Upper lobe of left lung (tissue), 6 donors: ENCODE measurements around the gene CYP46A1. TPM values are rescaled to one million over a fixed set of nuclear protein-coding genes. Genes with fewer than 3 reads are reported as not detected.

ENCODE experiments used
- ATAC-seq, 2 donors: fragments of 200-7000 bp; cut with Tn5 transposase; one replicate each; pipeline ENCODE4 v1.9.1; 2022; ENCODE audit warnings: mild to moderate bottlenecking in 2 of 2, moderate library complexity in 2 of 2; ENCODE audit not compliant: low FRiP score in 2 of 2
- DNase-seq, 2 donors: peaks; one replicate each; pipeline ENCODE4 v3.0.0-alpha.2; 2019 to 2020
- H3K27ac ChIP-seq, 4 donors: fragments of 200-600 bp; sonication (generic); one replicate each; pipeline ENCODE4 v1.5.1; 2016 to 2019
- H3K27me3 ChIP-seq, 4 donors: fragments of 200-600 bp; sonication (generic); one replicate each; pipeline ENCODE4 v1.5.1; 2017 to 2019
- H3K36me3 ChIP-seq, 4 donors: fragments of 200-600 bp; sonication (generic); one replicate each; pipeline ENCODE4 v1.5.1; 2016 to 2019
- H3K4me1 ChIP-seq, 4 donors: fragments of 200-600 bp; sonication (generic); one replicate each; pipeline ENCODE4 v1.5.1; 2018 to 2019
- H3K4me3 ChIP-seq, 4 donors: fragments of 200-600 bp; sonication (generic); one replicate each; pipeline ENCODE4 v1.5.1; 2017 to 2019; ENCODE audit warnings: mild to moderate bottlenecking in 2 of 4, moderate library complexity in 1 of 4
- H3K9me3 ChIP-seq, 4 donors: fragments of 200-600 bp; sonication (generic); one replicate each; pipeline ENCODE4 v1.5.1; 2018 to 2019
- CTCF ChIP-seq, 6 experiments: fragments of 450-650 bp in 4 of 6; fragments of 200-600 bp in 2 of 6; sonication (generic) in 2 of 6; IDR thresholded peaks; one replicate each; pipeline ENCODE4 v1.5.1; 2016 to 2019; ENCODE audit warnings: antibody characterized with exemption in 6 of 6
- EP300 ChIP-seq, 4 donors: sonication (generic); formaldehyde crosslinking; IDR thresholded peaks; one replicate each; pipeline ENCODE4 v1.5.1; 2017; ENCODE audit warnings: antibody characterized with exemption in 4 of 4, control low read depth in 2 of 4
- POLR2A ChIP-seq, 4 donors: fragments of 450-650 bp; IDR thresholded peaks; one replicate each; pipeline ENCODE4 v1.5.1; 2016 to 2017; ENCODE audit warnings: antibody characterized with exemption in 4 of 4, mild to moderate bottlenecking in 2 of 4
- POLR2AphosphoS5 ChIP-seq, 2 donors: sonication (generic); formaldehyde crosslinking; IDR thresholded peaks; one replicate each; pipeline ENCODE4 v1.5.1; 2017; ENCODE audit warnings: antibody characterized with exemption in 2 of 2
- WGBS, 2 donors: methylation state at CpG; one replicate each; pipeline ENCODE4 v1.1.5; 2017 to 2018; 5-methylcytosine and 5-hydroxymethylcytosine counted together
- total RNA-seq, 6 donors: library from RNA; depleted of rRNA in 4 of 6; stranded (reverse); fragments of >200 nt in 4 of 6; gene quantifications; one replicate each; pipeline versions ENCODE4 v1.1.0 to v1.2.1, GENCODE V29; 2016 to 2021
- donor health status: DM: no; HTN: no; CAD: no; lungs with moderate emphysema.
- donor health status: DM: no; HTN: yes; CAD: no; lungs with severe emphysema.

CYP46A1 gene
- total RNA-seq, 6 donors from 2014 or later: 0.15 to 12.6 (median 1.2) TPM

GRCh38 chr14:99729991-99730875, 46.1 kb downstream of the CYP46A1 start:
- H3K27me3 ChIP-seq: no peaks in the 10 kb centered on the region
- H3K4me1 ChIP-seq: peaks cover 34 to 55% (median 47%) of the 10 kb centered on the region in 4 donors
- no peaks in the 10 kb centered on the region for H3K9me3 ChIP-seq
- H3K4me3 ChIP-seq: peak overlapping the region in 3 of 4 donors; percentile 42 to 59 (median 58)
- ATAC-seq (peak; percentile 5 to 83), DNase-seq (peak; percentile 55 to 97)
- TF ChIP-seq POLR2AphosphoS5 (IDR thresholded peaks at IDR 0.05) (no peak), EP300 (IDR thresholded peaks at IDR 0.05) (no peak), CTCF (IDR thresholded peaks at IDR 0.05) (peak; percentile 89 to 97 (median 94)), POLR2A (IDR thresholded peaks at IDR 0.05) (no peak)
- WGBS, 2 donors: 10% methylated on average over 34 of the region's 75 CpGs; no CpG with 5 or more reads in 1 of the 2 donors
- H3K27ac ChIP-seq: peak overlapping the region in 3 of 4 donors; percentile 44 to 74 (median 60)
- no peaks in the 10 kb centered on the region for H3K36me3 ChIP-seq

GRCh38 chr14:99730876-99731546, 46.9 kb downstream of the CYP46A1 start:
- no peaks in the 10 kb centered on the region for H3K27me3 ChIP-seq
- DNase-seq (peak; percentile 19 to 69), ATAC-seq (peak in 1 of 2 donors; percentile 16)
- WGBS, 2 donors: 74 to 88% methylated on average over 4 to 13 of the region's 13 CpGs
- H3K27ac ChIP-seq: peak overlapping the region in 3 of 4 donors; percentile 44 to 74 (median 60)
- no peak for TF ChIP-seq CTCF (IDR thresholded peaks at IDR 0.05)
- TF ChIP-seq EP300 (IDR thresholded peaks at IDR 0.05): no peak
- TF ChIP-seq POLR2AphosphoS5 (IDR thresholded peaks at IDR 0.05): no peak
- TF ChIP-seq POLR2A (IDR thresholded peaks at IDR 0.05): no peak
- H3K36me3 ChIP-seq: no peaks in the 10 kb centered on the region
- H3K4me1 ChIP-seq: peaks cover 37 to 61% (median 54%) of the 10 kb centered on the region in 4 donors
- no peaks in the 10 kb centered on the region for H3K9me3 ChIP-seq
- H3K4me3 ChIP-seq: peak overlapping the region in 1 of 4 donors; percentile 58

DNA sequence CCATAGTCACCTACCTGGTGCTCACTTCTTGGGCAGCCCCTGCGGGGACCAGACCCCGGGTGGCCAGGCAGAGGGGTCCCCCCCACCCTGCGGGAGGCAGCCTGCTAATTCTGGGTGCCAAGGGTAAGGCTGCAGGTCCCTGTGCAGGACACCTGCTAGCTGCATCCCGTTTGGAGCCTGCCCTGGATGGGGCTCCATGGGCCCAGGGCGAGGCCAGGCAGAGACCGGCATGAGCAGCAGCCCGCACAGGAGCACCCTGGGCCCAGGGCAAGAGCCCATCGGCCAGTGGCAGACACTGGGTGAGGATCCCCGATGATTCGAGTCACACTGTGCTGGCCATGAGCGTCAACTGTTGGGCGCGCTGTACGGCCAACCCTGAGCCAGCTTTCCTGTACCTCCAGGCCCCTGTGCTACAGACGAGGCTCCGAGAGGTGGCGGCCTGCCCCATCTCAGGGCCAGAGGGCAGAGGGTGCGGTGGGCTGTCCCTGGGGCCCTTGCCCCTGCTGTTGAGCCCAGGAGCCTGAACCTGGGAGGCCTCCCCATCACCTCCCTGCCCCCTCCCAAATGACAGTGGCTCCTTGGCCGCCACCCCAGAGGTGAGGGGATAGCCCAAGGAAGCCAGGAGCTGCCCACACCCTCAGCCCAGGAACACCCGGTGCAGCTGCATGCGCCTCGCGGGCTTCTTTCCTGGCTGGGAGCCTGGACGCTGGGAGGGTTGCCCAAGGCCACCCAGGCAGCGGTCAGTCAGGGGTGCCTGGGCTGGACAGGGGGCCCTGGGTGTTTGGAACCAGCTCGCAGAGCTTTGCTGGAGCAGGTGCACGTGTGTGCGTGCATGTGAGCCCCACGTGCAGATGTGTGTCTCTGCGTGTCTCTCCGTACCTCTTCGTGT, 47.7 kb downstream of the CYP46A1 start:
- no peak for TF ChIP-seq POLR2AphosphoS5 (IDR thresholded peaks at IDR 0.05)
- no peak for TF ChIP-seq CTCF (IDR thresholded peaks at IDR 0.05)
- Histone ChIP-seq H3K9me3 (no peaks in the 10 kb centered on the region), H3K4me1 (peaks cover 39 to 69% (median 59%) of the 10 kb centered on the region in 4 donors), H3K27me3 (no peaks in the 10 kb centered on the region), H3K36me3 (no peaks in the 10 kb centered on the region), H3K27ac (peak overlapping the region in 3 of 4 donors; percentile 32 to 74 (median 60)), H3K4me3 (no peak overlapping the region)
- ATAC-seq (peak in 1 of 2 donors; percentile 2), DNase-seq (peak; percentile 17 to 78)
- WGBS, 2 donors: 81 to 91% methylated on average over 13 to 30 of the region's 32 CpGs

DNA sequence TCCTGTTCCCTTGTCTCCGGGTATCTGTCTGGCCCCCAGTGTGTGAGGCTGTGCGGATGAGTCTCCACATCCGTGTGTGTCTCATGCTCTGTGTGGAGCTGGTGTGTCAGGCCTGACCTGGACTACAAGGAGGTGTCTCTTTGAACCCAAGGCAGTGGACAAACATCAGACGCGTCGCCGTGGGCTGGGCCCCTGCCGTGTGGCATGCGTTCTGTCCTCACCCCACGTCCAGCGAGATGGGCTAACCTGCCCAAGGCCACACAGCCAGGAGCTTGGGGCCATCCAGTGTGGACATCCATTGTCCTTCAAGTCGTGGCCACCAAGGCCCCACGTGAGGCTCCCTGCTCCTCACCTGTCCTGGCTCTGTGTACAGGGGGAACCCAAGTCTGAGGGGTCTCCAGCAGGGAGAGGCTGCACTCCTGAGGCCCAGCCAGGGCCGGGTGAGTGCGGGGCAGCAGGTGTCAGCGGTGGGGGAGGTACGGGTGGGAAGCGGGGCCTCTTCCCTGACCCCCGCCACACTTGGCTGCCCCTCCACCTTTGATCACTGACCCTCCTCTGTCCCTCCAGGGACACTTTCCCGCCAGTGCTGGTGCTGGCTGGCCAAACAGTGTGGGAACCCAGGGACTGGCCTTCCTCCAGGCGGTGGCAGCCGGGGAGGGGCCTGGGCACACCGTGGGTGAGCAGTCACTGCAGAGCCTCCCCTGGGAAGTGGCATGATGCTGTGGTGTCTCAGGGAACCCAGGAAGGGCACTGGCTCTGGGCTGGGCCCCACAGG, 48.5 kb downstream of the CYP46A1 start:
- no peaks in the 10 kb centered on the region for H3K36me3 ChIP-seq
- H3K4me3 ChIP-seq: no peak overlapping the region
- no peak for TF ChIP-seq POLR2A (IDR thresholded peaks at IDR 0.05)
- TF ChIP-seq POLR2AphosphoS5 (IDR thresholded peaks at IDR 0.05): no peak
- no peak for TF ChIP-seq EP300 (IDR thresholded peaks at IDR 0.05)
- TF ChIP-seq CTCF (IDR thresholded peaks at IDR 0.05): no peak
- ATAC-seq (no peak), DNase-seq (peak; percentile 17 to 73)
- H3K9me3 ChIP-seq: no peaks in the 10 kb centered on the region
- H3K27me3 ChIP-seq: no peaks in the 10 kb centered on the region
- H3K4me1 ChIP-seq: peaks cover 46 to 78% (median 66%) of the 10 kb centered on the region in 4 donors
- H3K27ac ChIP-seq: peak overlapping the region; percentile 32 to 74 (median 48)
- 80 to 81% methylated on average over 8 to 16 of the region's 23 CpGs for WGBS, 2 donors
